ENCODE results near the gene PDE4D. TPM values are rescaled to one million over a fixed set of nuclear protein-coding genes. Genes with fewer than 3 reads are reported as not detected.
A peak's percentile ranks its signal among the peaks of the same experiment; 100 is the strongest.

PDE4D gene
- total and polyA plus RNA-seq, 10 of the 15 experiments (the other 5 are each of a cell fraction or from before 2014, with no cell fraction given): 0.87 to 4.1 (median 2.2) TPM

GRCh38 chr5:59905188-59905587, 11.7 kb upstream of the PDE4D start:
- ATAC-seq: no peak
- ChIA-PET CTCF (no interaction called here), RAD21 (ENCODE audit: unreplicated experiment) (interaction anchor here (0.5 kb wide), 1 partner anchor 9 kb away, joined by 3 read pairs; no protein-coding TSS in a partner anchor), POLR2A (no interaction called here), SMC1A (ENCODE audit: uncharacterized antibody, unreplicated experiment) (no interaction called here)
- Histone ChIP-seq H3K36me3 (ENCODE audit: control insufficient read depth in 2 of 2, insufficient read depth in 2 of 2, low read length in 1 of 2) (no peaks in the 10 kb centered on the region), H3K27me3 (replicated peaks in 1 of 2; ENCODE audit: control insufficient read depth in 2 of 2, insufficient read depth in 2 of 2, low read length in 1 of 2) (no peaks in the 10 kb centered on the region), H2AFZ (ENCODE audit: control insufficient read depth, low read depth, low read length) (no peak overlapping the region), H4K20me1 (ENCODE audit: control insufficient read depth, insufficient read depth) (no peaks in the 10 kb centered on the region), H3K4me3 (no peak overlapping the region), H3K4me2 (ENCODE audit: control insufficient read depth, insufficient read depth) (no peak overlapping the region), H3K4me1 (ENCODE audit: control insufficient read depth, insufficient read depth, low read length) (no peaks in the 10 kb centered on the region), H3K79me2 (ENCODE audit: control insufficient read depth, insufficient read depth, low read length) (no peaks in the 10 kb centered on the region), H3K27ac (ENCODE audit: control insufficient read depth, insufficient read depth) (no peak overlapping the region), H3K9me3 (replicated peaks; ENCODE audit: control insufficient read depth, insufficient read depth, low read length) (no peaks in the 10 kb centered on the region), H3K9ac (ENCODE audit: control insufficient read depth, insufficient read depth, low read length) (no peak overlapping the region)
- no peak for FAIRE-seq
- BruUV-seq (replicated peaks): no TSS peak
- TF ChIP-seq IKZF2 (IDR thresholded peaks at IDR 0.05): 0 out of 4 replicates have a peak, but pooled peaks have one; percentile 16 to 22
- TF ChIP-seq NFXL1 (IDR thresholded peaks at IDR 0.05; ENCODE audit: borderline replicate concordance): no peak
- no peak for TF ChIP-seq FOXM1 (IDR thresholded peaks at IDR 0.05; ENCODE audit: low read depth, low read length)
- TF ChIP-seq SIN3A (IDR thresholded peaks at IDR 0.05; ENCODE audit: low read depth, low read length): no peak
- no peak for TF ChIP-seq ZNF384 (IDR thresholded peaks at IDR 0.05; ENCODE audit: borderline replicate concordance, low read depth, low read length)
- 0 out of 2 replicates have a peak, but pooled peaks have one; percentile 34 for TF ChIP-seq DPF2 (IDR thresholded peaks at IDR 0.05)
- peak; percentile 100 for TF ChIP-seq MTA2 (IDR thresholded peaks at IDR 0.05; ENCODE audit: low read depth)
- TF ChIP-seq BCL11A (IDR thresholded peaks at IDR 0.05; ENCODE audit: low read depth, low read length): peak; percentile 86; the same call in 1 of the 2 replicates
- TF ChIP-seq KDM1A (IDR thresholded peaks at IDR 0.05; ENCODE audit: borderline replicate concordance): no peak
- no peak for TF ChIP-seq TARDBP (IDR thresholded peaks at IDR 0.05; ENCODE audit: borderline replicate concordance)
- no peak for TF ChIP-seq KLF5 (IDR thresholded peaks at IDR 0.05; ENCODE audit: partially characterized antibody)
- TF ChIP-seq TAF1 (IDR thresholded peaks at IDR 0.05; ENCODE audit: borderline replicate concordance, low read depth, low read length): no peak
- no peak for TF ChIP-seq MEF2B (IDR thresholded peaks at IDR 0.05; ENCODE audit: partially characterized antibody, poor library complexity, severe bottlenecking)
- TF ChIP-seq NR2F1 (conservative IDR thresholded peaks at IDR 0.05): 0 out of 2 replicates have a peak, but pooled peaks have one; percentile 33
- TF ChIP-seq MYB (IDR thresholded peaks at IDR 0.05; ENCODE audit: borderline replicate concordance, low read depth, low read length): no peak
- TF ChIP-seq, protein P1, sequence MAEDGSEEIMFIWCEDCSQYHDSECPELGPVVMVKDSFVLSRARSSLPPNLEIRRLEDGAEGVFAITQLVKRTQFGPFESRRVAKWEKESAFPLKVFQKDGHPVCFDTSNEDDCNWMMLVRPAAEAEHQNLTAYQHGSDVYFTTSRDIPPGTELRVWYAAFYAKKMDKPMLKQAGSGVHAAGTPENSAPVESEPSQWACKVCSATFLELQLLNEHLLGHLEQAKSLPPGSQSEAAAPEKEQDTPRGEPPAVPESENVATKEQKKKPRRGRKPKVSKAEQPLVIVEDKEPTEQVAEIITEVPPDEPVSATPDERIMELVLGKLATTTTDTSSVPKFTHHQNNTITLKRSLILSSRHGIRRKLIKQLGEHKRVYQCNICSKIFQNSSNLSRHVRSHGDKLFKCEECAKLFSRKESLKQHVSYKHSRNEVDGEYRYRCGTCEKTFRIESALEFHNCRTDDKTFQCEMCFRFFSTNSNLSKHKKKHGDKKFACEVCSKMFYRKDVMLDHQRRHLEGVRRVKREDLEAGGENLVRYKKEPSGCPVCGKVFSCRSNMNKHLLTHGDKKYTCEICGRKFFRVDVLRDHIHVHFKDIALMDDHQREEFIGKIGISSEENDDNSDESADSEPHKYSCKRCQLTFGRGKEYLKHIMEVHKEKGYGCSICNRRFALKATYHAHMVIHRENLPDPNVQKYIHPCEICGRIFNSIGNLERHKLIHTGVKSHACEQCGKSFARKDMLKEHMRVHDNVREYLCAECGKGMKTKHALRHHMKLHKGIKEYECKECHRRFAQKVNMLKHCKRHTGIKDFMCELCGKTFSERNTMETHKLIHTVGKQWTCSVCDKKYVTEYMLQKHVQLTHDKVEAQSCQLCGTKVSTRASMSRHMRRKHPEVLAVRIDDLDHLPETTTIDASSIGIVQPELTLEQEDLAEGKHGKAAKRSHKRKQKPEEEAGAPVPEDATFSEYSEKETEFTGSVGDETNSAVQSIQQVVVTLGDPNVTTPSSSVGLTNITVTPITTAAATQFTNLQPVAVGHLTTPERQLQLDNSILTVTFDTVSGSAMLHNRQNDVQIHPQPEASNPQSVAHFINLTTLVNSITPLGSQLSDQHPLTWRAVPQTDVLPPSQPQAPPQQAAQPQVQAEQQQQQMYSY (CRISPR knock-in tag; IDR thresholded peaks at IDR 0.05): no peak
- TF ChIP-seq CBX5 (IDR thresholded peaks at IDR 0.05; ENCODE audit: low read depth): no peak
- TF ChIP-seq SREBF2 (IDR thresholded peaks at IDR 0.05; ENCODE audit: low read length): no peak
- TF ChIP-seq YY1 (IDR thresholded peaks at IDR 0.05; ENCODE audit: low read depth, low read length): no peak
- WGBS (ENCODE audit: insufficient coverage, insufficient replicate concordance, low lambda C conversion rate, missing lambda C conversion rate): 61% methylated on average over 3 of the region's 3 CpGs
- in situ Hi-C loops (cut with MboI) (no loop called here), intact Hi-C loops (cut with micrococcal nuclease; ENCODE audit: unreplicated experiment) (no loop called here)
- DNase-seq (ENCODE audit: low read depth, low spot score): no peak

Data from GM12878 (cell line).